ENCODE measurements around the gene CCL11. TPM values are rescaled to one million over a fixed set of nuclear protein-coding genes. Genes with fewer than 3 reads are reported as not detected.

The CCL11 gene
- total RNA-seq, 1 donor from 2014 or later = not detected

DNA sequence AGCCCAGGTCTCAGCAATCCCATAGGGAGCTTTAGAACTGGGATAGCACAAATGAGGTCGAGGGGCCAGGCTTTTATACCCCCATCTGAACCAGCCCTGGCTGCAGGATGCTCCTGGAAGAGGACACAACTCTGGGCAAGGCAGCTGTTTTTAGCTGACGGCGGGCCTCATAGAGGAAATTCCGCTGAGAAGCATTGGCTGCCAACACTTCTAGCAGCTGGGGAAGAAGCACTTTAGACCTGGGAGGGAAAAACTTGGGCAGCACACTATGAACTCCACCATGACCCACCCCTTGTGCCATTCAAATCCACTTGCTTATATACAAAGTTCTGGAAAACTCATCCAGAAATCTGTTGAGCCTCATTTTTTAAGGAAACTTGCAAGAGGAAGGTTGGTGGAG lies 5.0 kb downstream of the CCL11 start:
- Mint-ChIP-seq H3K27ac (no peak overlapping the region), H3K36me3 (no peaks in the 10 kb centered on the region), H3K4me3 (no peak overlapping the region), H3K4me1 (ENCODE audit: unreplicated experiment) (no peaks in the 10 kb centered on the region), H3K27me3 (peaks cover 33% of the 10 kb centered on the region), H3K9me3 (no peaks in the 10 kb centered on the region)
- no peak for DNase-seq (ENCODE audit: extremely low spot score, unreplicated experiment)
- TF ChIP-seq, protein P1, sequence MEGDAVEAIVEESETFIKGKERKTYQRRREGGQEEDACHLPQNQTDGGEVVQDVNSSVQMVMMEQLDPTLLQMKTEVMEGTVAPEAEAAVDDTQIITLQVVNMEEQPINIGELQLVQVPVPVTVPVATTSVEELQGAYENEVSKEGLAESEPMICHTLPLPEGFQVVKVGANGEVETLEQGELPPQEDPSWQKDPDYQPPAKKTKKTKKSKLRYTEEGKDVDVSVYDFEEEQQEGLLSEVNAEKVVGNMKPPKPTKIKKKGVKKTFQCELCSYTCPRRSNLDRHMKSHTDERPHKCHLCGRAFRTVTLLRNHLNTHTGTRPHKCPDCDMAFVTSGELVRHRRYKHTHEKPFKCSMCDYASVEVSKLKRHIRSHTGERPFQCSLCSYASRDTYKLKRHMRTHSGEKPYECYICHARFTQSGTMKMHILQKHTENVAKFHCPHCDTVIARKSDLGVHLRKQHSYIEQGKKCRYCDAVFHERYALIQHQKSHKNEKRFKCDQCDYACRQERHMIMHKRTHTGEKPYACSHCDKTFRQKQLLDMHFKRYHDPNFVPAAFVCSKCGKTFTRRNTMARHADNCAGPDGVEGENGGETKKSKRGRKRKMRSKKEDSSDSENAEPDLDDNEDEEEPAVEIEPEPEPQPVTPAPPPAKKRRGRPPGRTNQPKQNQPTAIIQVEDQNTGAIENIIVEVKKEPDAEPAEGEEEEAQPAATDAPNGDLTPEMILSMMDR (conservative IDR thresholded peaks at IDR 0.05) = no peak

DNA sequence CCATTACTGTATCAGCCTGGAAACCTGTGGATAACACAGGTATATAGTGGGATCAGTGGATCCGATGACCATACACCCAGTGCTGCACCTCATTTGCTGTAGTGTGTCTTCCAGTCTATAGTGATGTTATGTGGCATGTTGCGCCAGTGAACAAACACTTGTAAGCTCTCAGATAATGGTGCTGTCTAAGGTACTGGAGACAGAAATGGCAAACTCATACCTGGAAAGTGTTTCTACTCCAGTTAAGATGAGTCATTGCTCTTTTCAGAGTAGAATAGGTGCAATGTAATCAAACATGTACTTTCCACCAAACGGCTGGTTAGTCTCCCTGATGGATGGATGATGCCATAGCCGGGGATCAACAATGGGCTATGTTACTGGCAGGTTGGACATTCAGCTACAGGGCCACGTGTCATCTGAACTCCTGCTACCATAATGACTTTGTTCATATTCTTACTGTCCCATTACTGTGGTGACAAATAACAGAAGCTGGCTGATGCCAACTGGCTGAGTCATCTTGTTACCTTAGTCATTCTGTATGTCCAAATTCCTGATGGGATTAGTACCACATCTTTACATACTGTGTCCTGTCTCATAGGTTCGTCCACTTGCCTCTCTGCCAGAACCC lies 6.3 kb downstream of the CCL11 start:
- H3K9me3 Mint-ChIP-seq = no peaks in the 10 kb centered on the region
- no peak for DNase-seq (ENCODE audit: extremely low spot score, unreplicated experiment)
- H3K27ac Mint-ChIP-seq = no peak overlapping the region
- H3K36me3 Mint-ChIP-seq = no peaks in the 10 kb centered on the region
- peaks cover 25% of the 10 kb centered on the region for H3K27me3 Mint-ChIP-seq
- TF ChIP-seq, protein P1 (conservative IDR thresholded peaks at IDR 0.05) = no peak
- H3K4me3 Mint-ChIP-seq = no peak overlapping the region
- H3K4me1 Mint-ChIP-seq (ENCODE audit: unreplicated experiment) = no peaks in the 10 kb centered on the region

DNA sequence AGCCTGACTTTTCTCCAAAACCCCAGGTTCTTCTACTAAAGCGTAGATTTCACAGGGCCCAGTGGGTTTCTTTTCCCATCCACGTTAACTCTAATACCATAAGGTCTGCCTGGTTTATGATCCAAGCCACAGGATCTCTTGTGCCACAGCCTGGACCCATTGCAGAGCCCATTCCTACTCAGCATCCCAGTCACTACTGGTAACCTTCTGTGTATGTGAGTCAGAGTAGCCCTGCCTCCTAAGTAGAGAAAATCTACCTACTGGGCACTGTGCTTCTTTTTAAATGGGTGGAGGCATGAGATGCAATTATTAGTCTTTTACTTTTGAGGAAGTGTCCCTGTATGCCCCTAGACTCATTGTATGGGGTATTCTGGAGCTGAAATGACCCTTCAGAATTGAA lies 13.5 kb downstream of the CCL11 start:
- Mint-ChIP-seq H3K4me3 (no peak overlapping the region), H3K36me3 (no peaks in the 10 kb centered on the region), H3K4me1 (ENCODE audit: unreplicated experiment) (no peaks in the 10 kb centered on the region), H3K9me3 (no peaks in the 10 kb centered on the region), H3K27me3 (no peaks in the 10 kb centered on the region), H3K27ac (no peak overlapping the region)
- no peak for DNase-seq (ENCODE audit: extremely low spot score, unreplicated experiment)
- TF ChIP-seq, protein P1 (conservative IDR thresholded peaks at IDR 0.05) = no peak

DNA sequence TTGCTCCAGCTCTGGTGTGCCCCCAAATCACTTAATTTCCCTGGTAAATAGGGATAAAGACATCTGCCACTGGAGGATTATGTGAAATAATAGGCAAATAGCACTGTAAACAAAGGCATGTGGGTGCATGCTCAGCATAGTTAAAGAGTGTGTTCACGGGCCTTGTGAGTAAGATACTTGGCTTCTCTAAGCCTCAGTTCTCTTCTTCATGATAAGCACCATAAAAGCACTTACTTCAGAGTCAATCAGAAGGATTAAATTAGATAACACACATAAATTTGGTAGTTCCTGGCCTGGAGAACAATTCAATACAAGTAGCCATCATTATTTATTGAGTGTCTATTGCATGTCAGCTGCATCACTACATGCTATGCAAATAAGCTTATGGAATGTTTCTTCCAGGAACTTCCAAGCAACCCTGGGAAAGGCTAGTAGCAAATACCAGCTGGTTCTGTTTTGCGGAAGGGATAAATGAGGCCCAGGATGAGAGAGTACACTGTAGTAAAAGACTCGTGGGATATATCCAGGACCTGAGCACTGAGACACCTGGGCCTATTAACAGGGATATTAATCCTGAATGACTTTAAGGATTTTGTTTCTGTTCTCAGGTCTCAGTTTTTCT lies 14.5 kb downstream of the CCL11 start:
- Mint-ChIP-seq H3K4me3 (peak overlapping the region; percentile 15), H3K4me1 (ENCODE audit: unreplicated experiment) (no peaks in the 10 kb centered on the region), H3K9me3 (no peaks in the 10 kb centered on the region), H3K27ac (no peak overlapping the region), H3K36me3 (no peaks in the 10 kb centered on the region), H3K27me3 (no peaks in the 10 kb centered on the region)
- TF ChIP-seq, protein P1 (conservative IDR thresholded peaks at IDR 0.05) = no peak
- DNase-seq (ENCODE audit: extremely low spot score, unreplicated experiment) = no peak

DNA sequence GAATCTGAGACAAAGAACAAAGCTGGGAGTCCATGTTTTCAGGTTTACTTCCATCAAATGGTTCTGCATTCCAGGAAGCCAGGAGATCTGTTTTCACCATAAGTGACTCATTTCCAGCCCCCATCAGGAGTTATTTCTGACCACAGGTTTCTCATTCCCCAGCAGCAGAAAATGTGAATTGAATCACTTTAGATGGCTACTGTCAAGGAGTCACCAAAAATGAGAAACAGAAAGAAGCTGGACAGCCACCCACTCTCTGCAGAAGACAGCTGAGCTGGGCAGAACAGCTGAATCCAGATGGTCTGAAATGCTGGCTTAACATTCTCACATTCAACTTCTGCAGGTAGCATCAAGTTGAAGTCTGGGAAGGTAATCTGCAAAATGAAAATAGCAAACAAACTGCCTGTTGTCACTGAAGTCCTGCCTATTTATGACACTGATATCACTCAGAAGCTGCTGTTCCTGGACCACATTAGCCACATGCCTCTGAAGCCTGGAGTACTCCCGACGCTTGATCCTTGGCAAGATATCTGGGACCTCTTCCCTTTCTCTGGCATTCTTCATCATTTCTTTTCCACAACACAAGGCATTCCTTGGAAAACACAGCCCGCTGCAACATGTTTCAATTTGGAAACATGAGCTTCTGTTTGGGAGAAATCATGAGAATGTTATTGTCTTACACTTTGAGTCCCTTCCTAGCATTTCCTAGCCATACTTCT lies 15.3 kb downstream of the CCL11 start:
- TF ChIP-seq, protein P1 (conservative IDR thresholded peaks at IDR 0.05) = no peak
- Mint-ChIP-seq H3K36me3 (no peaks in the 10 kb centered on the region), H3K4me3 (no peak overlapping the region), H3K27me3 (no peaks in the 10 kb centered on the region), H3K27ac (no peak overlapping the region), H3K9me3 (no peaks in the 10 kb centered on the region), H3K4me1 (ENCODE audit: unreplicated experiment) (no peaks in the 10 kb centered on the region)
- DNase-seq (ENCODE audit: extremely low spot score, unreplicated experiment) = no peak

Data from type B pancreatic cell (in vitro differentiated cells).